Astrocyte (in vitro differentiated cells and primary cell): ENCODE results near the gene KDM1B.

Experiments used
- CTCF ChIP-seq: IDR thresholded peaks from 2 replicates; pipeline ENCODE4 v1.5.1; 2011; ENCODE audit warnings: low read depth, mild to moderate bottlenecking, inconsistent platforms, low read length, moderate library complexity; ENCODE audit not compliant: insufficient read depth
- EZH2 ChIP-seq: IDR thresholded peaks from 2 replicates; pipeline ENCODE4 v1.6.1; 2012; ENCODE audit warnings: mild to moderate bottlenecking, low read length, inconsistent platforms; ENCODE audit not compliant: insufficient read depth

GRCh38 chr6:18203786-18204185, 48.6 kb downstream of the KDM1B start:
- TF ChIP-seq CTCF: no peak
- TF ChIP-seq EZH2: no peak
